ENCODE measurements around the gene SLC23A2.

The SLC23A2 gene

DNA sequence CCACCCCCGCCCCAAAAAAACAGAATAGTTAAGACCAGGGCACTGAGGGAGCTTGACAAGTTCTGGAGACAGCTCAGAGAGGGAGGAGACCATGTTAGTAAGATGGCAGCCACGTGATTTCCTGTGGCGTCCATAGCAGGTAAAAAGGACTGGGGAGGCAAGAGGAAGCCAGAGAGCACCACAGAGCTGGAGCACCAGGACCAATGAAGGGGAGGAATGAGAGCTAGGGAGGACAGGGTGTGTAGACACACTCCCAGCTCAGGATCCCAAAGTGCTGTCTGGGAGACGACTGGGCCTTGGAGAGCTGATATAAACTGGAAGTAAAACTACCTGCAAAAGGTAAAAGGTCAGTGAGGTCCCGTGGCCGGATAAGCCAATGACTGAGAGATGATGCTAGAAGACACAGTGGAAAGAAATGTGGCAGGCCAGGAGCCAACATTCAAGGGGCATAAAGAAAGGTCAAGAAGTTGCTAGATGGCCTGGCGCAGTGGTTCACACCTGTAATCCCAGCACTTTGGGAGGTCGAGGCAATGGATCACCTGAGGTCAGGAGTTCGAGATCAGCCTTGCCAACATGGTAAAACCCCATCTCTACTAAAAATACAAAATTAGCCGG, 39.0 kb downstream of the SLC23A2 start:
- DNase-seq: peak; percentile 16

DNA sequence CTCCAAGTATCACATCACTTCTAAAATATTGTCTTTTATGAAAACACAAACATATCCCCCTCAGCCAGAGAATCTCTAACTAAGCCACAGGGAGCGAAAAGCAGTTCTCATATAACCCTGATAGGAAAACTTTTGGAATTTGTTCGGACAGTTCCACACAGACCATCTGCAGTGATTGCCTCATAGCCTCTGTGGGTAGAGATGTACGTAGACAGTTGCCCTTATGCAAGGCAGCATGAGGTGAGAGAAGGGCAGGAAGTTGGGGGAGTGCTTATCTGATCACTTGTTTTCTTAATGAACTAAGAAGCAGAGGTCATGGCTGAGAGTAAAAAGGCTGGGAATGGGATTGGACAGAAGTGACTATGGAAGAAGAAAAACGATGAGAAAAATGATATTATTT, 39.6 kb downstream of the SLC23A2 start:
- DNase-seq: peak; percentile 43

DNA sequence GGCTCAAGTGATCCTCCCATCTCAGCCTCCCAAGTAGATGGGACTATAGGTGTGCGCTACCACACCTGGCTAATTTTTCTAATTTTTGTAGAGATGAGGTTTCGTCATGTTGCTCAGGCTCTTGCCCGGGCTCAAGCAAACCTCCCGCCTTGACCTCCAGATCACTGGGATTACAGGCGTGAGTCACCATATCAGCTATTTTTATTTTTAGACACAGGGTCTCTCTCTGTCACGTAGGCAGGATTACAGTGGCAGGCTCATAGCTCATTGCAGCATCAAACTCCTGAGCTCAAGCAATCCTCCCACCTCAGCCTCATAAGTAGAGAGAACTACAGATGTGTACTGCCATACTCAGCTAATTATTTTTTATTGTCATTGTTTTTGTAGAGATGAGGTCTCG, 41.7 kb downstream of the SLC23A2 start:
- no peak for DNase-seq

DNA sequence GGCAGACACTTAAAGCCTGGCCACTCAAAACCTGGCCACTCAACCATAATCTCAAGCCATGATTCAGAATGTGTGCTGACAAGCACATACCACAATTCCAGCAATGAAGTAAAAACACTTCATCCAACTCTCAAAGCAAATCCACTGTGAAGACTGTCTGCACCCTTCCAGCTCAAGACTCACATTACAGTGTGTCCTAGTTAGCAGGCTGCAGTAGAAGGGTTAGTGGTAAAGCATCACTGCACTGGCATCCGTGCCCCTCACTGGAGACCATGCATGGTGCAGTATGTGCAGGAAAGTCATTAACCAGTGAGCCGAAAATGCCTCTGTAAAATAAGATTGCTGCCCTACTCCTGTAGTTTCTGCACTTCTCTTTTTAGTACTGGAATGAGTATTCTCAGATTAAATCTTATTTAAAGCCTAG, 43.4 kb downstream of the SLC23A2 start:
- no peak for DNase-seq

DNA sequence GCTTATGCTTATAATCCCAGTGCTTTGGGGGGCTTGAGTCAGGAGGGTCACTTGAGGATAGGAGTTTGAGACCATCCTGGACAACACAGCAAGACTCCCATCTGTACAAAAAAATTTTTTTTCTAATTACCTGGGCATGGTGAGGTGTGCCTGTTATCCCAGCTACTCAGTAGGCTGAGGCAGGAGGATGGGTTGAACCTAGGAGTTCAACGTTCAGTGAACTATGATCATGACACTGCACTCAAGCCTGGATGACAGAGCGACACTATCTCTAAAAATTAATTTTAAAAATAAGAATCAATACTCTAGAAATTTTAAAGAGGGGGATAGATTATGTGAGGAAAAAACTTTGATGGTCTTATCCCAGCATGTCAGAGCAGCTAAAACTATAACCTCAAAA, 44.1 kb downstream of the SLC23A2 start:
- no peak for DNase-seq

DNA sequence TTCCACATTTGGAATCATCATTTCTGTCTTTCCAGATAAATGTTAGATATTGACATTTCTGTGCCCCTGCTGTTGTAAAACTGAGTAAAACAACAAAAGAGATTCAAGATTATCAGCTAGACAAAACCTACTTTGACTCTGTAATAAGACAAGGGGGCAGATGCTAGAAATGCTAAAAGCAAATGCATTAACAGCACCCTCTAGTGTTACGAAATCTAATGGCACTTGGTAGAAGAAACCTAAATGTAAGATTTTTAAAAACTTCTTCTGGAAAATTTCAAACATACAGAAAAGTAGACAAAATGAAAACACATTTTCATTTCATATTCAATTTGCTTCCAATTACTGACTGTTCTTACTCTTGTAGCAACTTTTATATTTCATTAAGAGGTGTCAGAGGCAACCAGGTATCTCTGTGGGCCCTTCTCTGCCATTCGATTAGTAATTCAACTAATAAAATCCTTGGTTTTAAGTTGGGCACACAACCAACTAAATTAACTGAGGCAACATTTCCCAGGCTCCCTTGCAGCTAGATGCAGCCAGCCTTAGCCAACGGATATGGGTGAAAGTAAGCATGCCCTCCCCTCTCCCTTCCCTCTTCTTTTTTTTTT, 45.0 kb downstream of the SLC23A2 start:
- no peak for DNase-seq

DNA sequence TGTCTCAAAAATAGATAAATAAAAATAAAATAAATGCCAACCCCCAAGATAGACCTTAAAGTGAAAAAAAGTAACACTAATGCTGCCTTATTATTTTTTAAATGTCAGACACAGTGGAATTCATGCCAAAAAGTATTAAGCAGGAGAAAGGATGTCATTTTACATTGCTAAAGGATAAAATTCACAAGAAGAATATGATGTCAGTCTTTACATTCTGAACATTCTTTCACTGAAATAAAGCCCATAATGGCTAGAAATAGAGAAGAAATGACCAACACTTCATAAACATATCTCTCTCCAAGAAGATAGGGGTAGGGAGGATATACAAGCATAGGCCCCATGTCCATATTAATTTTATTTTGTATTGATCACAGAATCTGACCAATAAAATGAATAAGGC, 47.4 kb downstream of the SLC23A2 start:
- no peak for DNase-seq

DNA sequence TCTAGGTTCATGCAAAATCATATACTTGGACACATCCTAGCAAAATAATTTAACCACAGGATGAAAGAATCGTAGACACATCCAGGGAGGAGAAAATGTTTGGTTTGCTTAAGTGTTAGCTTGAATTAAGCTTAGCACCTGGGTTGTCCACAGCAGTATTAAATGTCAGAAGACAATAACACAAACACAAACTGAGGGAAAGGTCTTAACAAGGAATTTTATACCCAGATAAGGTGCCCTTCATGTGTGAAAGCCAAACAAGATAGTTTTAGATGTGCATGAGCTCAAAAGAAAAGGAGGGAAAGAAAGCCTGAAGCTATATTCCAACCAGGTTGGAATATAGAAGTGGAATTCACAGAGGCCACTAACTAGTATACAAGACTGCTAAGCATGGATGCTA, 49.1 kb downstream of the SLC23A2 start:
- no peak for DNase-seq

DNA sequence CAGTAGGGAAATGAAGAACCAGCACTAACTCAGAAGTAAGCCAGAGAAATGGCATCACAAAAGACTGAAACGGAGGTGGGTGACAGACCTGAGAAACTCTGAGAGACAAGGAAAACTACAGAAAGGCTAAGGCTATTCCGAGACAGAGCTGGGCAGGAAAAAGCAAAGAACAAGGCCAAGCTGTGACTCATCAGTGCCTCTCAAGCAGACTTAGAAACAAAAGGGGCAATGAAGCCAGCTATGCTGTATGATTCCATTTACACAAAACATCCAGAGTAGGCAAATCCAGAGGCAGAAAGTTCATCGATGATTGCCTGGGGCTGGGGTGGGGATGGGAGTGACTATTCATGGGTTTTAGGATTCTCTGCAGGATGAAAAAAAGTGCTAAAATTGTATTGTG, 50.0 kb downstream of the SLC23A2 start:
- DNase-seq: no peak

DNA sequence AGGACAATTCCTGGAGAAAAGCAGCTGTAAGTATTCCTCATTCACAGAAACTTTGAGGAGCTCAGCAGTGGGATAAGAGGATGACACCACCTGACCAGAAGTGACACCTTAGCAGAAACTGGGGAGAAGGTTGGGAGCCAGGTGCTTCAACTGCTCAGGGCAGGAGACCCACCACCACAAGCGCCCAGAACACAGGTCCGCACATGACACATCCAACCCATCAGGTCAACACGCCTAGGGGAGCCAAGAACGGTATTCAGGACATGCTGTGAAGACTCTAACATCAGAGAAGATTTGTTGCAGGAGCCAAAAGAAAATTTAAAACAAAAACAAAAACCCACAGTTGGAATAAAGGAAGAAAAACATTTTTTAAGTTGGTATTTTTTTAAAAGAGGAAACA, 50.5 kb downstream of the SLC23A2 start:
- no peak for DNase-seq

DNA sequence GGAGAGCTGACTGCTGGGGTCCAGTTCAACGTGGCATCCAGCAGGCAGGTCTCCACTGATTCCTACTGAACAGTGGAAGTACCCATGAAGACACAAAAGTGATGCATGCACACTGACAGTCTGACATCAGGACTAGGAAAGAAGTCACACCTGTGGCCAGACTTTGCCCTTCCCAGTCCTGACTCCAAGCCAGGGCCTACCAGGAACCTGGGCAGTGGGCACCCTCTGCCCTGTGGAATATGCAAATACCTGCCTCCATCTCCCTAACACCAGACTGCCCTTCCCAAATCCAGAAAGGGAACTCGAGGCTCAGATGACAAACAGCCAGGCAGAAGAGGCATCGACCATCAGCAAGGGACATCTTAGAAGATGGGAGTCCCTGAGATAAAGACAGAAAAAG, 50.9 kb downstream of the SLC23A2 start:
- DNase-seq: no peak

DNA sequence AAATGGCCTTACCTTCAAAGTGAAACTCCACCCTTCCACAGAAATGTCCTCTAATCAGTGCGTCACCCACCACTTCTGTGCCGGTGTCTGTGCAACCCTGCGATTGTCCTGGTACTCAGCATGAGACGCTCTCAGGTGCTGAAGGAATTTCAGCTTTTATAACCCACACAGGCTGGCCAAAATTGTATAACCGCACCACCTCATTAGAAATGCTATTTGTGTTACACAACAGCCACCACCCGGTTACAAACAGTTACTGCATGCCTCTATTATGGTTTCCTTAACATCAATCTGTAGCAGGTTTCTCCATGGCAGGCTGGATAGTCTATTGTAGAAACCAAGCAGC, 51.5 kb downstream of the SLC23A2 start:
- DNase-seq: no peak

DNA sequence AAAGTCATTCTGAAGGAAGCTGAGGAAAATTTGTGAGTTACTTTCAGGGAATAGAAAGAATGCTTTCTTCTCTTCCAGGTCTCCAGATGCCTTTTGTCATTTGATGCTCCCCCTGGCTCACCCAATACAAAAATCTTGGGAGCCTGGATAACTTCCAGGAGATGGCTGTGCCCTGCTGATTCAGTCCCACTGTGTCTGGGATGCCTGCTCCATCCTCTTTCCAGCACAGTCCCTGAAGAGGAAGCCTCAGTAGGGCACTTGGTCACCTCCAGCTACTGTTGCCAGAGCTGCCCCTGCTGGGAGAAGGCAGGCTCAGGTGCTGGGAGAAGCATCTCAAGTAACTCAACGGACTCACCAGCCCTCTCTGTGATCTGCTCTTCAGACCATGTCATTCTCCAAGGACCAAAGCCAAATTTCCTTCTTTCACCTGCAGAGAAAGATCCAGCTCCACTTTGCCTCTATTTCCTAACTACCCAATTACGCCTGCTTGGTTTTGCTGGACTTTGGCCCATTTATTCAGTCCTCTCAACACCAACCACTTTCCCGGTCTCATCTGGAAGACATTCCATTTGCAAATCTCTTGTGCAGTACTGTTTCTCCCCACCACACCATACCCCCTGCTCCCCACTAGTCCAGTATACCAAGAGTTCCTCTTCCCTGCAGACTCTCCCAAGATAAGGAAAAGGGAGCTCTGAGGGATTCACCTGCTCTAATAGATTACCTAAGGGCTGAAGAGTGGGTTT, 53.3 kb downstream of the SLC23A2 start:
- DNase-seq: no peak

DNA sequence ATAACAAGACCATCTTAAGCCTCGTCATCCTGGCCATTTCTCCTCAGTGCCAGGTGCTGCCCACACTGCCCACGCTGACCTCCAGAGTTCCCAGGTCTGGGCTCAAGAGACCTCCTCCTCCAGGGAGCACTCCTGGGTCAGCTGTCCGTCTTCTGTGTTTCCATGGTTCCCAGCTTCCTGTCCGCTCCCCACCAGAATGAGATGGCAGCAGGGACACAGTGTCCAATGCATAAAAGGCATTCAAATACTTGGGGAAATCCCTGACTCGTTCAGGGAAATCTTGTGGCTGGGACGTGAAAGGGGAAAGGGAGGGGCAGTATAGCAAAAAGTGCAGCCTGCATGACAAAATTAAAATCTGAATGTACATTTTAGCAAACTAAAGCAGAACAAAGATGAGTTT, 54.3 kb downstream of the SLC23A2 start:
- DNase-seq: no peak

DNA sequence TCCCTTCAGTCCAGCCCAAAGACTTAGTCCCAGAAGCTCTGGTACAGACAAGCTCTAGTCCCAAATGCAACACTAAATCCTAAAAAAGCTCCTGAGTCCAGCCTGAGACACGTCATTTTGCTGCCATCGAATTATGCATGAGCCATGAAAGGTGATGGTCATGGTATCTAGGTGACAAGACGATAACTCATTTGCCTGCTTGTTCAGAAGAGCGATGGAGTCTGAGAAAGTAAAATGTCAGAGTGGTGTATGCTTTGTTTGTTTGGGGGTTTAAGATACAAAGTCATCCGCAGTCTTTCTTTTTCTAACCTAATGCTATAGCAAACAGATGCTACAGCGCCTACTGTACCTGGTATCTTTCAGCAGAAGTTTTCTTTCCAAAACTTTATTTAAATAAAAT, 54.7 kb downstream of the SLC23A2 start:
- DNase-seq: no peak

DNA sequence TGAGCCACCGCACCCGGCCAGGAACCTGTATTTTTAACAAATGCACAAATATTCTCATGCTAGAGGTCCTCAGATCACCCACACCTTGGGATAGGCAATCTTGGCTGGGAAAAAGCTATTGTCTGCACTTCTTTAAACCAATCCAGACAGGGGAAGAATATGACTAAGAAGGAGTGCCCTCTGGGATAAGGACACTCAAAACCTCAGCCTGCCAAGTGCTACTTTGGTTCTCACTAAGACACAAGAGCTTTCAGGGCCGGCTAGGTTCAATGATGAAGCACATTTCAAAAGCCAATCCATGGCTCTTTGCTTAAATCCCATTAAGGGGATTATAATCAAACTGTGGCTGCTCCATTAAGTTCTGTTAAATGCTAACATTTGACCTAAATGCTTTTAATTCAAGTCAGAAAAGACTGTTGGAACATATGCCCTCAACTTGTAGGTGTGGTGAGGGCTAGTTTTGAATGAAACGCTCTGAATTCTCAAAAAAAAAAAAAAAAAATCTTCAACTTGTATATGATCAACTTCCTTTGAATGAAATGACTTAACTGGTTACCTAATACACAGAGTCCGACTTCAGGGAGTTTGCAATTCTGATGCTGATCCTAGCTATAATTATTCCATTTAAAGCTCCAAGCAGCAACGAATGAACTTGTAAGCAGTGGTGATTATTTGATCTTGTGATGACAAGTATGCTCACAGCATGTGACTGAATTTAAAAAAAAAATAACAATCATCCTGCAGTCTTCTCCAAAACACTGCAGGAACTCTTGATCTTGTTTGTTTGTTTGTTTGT, 56.6 kb downstream of the SLC23A2 start:
- DNase-seq: no peak

DNA sequence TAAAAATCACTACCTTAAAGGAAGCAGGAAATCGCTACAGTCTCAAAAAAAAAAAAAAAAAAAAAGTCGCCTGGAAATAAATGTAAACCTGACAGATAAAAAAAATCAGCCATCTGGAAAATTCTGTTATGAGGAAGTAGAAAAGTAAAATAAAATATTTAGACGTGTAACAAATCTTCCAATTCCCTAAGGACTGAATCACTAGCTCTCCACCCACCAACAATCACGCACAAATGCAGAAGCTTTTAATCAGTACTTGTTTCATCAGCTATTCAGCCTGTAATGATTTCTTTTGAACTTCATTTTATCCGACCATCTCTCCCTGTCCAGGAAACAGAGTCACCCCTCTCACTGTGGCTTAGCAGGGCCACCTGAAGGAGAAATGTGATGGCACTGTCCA, 59.0 kb downstream of the SLC23A2 start:
- no peak for DNase-seq

DNA sequence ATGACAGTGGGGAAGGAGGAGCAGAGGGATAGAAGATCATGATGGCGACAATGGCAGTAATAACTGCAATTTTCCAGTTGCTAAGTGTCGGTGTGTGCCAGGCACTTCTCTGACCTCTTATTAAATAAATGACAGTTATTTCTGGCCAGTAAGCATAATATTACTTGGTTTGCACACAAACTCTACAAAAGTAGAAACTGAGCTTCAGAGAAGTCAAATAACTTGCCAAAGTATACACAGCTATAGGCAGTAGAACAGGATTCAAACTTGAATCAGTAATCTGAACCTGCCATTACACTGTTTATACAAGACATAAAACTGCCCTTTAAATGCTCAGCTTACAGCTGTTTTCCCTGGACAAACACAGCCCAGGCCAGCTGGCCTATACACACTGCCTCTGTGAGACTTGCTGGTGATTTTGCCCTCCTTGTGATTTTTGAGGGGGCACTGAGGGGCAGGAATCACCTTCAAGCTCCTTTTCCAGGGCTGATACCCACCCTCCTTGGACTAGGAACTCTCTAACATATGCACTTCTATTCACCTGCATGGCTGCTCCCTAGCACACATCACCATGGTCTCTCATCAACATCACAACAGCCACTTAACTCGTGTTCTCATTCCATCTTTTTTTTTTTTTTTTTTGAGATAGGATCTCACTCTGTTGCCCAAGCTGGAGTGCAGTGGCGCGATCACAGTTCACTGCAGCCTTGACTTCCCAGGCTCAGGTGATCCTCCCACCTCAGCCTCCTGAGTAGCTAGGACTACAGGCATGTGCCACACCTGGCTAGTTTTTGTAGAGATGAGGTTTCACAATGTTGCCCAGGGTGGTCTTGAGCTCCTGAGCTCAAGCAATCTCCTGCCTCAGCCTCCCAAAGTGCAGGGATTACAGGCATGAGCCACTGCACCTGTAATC, 63.6 kb downstream of the SLC23A2 start:
- no peak for DNase-seq

DNA sequence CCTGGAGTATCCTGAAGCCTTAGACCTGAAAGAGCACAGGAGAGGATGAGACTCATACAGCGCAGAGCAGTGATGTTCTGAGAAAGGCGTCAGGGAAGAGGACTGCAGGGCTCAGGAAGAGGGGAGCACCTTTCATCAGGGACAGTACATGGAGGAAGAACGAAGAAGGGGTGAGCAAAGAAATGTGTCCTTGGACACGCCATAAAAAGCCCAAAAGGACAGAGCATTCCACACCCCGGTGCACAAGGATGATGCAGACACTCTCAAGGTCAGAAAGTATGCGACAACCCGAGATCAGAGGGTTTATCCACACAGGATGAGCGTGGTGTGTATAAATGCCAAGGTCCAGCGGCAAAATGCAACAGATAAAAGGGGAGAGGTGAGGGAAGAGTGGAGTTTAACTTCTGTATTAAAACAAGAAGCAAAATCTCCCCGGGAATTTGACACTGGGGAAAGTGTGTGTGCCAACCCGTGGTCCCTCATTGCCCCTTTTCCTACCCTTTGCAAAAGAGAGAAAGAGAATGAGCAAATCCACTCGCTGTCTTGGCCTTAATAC, 64.4 kb downstream of the SLC23A2 start:
- DNase-seq: no peak

DNA sequence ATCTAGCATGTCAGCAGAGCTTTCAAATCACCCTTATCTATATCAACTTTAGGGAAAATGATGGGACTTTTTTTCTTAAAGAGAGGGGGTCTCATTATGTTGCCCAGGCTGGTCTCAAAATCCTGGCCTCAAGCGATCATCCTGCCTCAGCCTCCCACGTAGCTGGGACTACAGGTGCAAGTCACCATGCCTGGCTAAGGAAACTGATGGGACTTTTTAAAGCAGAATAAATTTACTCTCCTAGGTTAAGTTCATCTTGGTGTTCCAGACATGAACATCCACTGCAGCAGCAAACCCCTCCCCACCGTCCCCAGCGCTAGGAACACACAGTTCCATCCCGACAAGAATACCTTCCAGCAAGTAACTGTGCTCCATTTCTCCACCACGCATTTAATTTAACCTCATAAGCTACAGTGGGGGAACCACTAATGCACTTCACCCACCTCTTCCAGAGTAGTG, 64.9 kb downstream of the SLC23A2 start:
- DNase-seq: no peak

DNA sequence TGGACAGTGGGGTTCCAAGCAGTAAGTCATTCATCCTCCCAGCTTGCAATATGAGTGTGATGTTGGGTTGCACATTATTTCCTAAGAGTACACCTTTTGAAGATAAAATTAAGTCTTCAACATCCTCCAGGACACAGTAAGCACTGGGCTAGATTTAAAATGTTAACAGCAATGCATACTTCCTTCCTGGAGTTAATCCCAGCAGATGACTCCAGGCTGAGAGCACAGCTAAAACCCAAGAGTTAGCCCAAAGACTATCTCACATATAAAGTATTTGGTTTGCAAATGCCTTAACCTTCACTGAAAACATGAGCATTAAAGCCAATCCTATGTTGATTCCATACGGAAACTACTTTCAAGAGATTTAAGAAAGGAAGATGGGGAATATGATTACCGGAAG, 69.2 kb downstream of the SLC23A2 start:
- no peak for DNase-seq

DNA sequence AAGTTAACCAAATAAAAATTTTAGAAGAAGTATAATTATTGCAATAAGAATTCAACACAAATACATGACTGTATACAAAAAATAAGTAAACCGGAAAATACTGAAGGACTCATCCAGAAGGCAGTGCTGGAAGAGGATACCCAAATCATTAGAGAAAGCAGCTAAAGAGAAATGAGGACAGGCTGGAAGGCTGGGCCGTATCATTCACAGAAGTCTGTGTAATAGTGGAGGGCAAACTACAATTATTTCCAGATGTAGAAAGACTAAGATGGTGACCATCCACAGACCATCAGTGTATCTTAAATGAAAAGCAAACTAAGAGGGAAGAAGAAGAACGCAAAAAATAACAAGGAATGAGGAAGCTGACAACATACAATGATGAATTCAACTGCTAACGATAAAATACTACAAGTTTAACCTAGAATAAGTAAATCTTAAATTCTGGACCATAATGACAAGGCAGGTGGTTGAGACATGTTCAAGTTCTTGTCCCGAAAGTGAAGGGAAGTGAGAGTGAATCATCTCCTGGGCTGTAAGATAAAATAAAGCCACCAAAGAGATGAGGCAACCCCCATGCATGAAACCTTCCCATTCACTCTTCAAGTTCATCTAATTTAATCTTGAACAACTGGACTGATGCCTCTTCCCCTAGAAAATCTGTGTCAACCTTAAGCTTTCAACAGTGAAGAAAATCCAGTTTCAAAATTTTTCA, 71.5 kb downstream of the SLC23A2 start:
- no peak for DNase-seq

Data from NK-92 treated with Interleukin-12 subunit alpha and Interleukin-12 subunit beta, amount 100 ng/mL, for 24 hours (cell line).